HG03095 (cell line): ENCODE measurements around the gene DAW1.

ENCODE experiments used
- ATAC-seq: cut with Tn5 transposase; IDR thresholded peaks from one replicate; pipeline ENCODE4 v1.9.1; 2021; ENCODE audit warnings: moderate library complexity; ENCODE audit not compliant: unreplicated experiment

The DAW1 gene

GRCh38 chr2:227861011-227861410 is 10.4 kb upstream of the DAW1 start:
- ATAC-seq, result no peak

- ATAC-seq, result no peak
These were observed 9.1 kb upstream of the DAW1 start for GRCh38 chr2:227862227-227862740.

GRCh38 chr2:227862741-227863588 is 8.5 kb upstream of the DAW1 start:
- ATAC-seq, result no peak

GRCh38 chr2:227864161-227864756 is 7.2 kb upstream of the DAW1 start:
- ATAC-seq, result no peak

GRCh38 chr2:227865291-227865690 is 6.1 kb upstream of the DAW1 start:
- no peak for ATAC-seq

- ATAC-seq, result no peak
These were observed 4.0 kb upstream of the DAW1 start for GRCh38 chr2:227867386-227867785.

- no peak for ATAC-seq
These were observed 589 bp upstream of the DAW1 start for GRCh38 chr2:227870710-227871374.

- no peak for ATAC-seq
These were observed 1.2 kb downstream of the DAW1 start for GRCh38 chr2:227872676-227873075.

- no peak for ATAC-seq
These were observed 4.9 kb downstream of the DAW1 start for GRCh38 chr2:227876300-227876801.

GRCh38 chr2:227877421-227878310 is 6.2 kb downstream of the DAW1 start:
- no peak for ATAC-seq

GRCh38 chr2:227880460-227880859 is 9.0 kb downstream of the DAW1 start:
- no peak for ATAC-seq

GRCh38 chr2:227881866-227882517 is 10.6 kb downstream of the DAW1 start:
- ATAC-seq, result peak; percentile 92

- peak; percentile 82 for ATAC-seq
These were observed 13.1 kb downstream of the DAW1 start for GRCh38 chr2:227884511-227884947.

- ATAC-seq, result no peak
These were observed 14.7 kb downstream of the DAW1 start for GRCh38 chr2:227886149-227886548.

GRCh38 chr2:227888289-227888688 is 16.9 kb downstream of the DAW1 start:
- no peak for ATAC-seq

GRCh38 chr2:227889336-227889735 is 17.9 kb downstream of the DAW1 start:
- no peak for ATAC-seq

GRCh38 chr2:227890495-227891079 is 19.2 kb downstream of the DAW1 start:
- ATAC-seq, result peak; percentile 76

GRCh38 chr2:227891673-227892072 is 20.2 kb downstream of the DAW1 start:
- no peak for ATAC-seq

- ATAC-seq, result no peak
These were observed 31.9 kb downstream of the DAW1 start for GRCh38 chr2:227903381-227903780.

GRCh38 chr2:227906991-227907390 is 35.6 kb downstream of the DAW1 start:
- ATAC-seq, result no peak
